Measurements from ENCODE around the gene JSRP1.

JSRP1 gene

GRCh38 chr19:2266183-2266993, 10.2 kb upstream of the JSRP1 start:
- peak; percentile 43 for DNase-seq (ENCODE audit: low spot score)

DNA sequence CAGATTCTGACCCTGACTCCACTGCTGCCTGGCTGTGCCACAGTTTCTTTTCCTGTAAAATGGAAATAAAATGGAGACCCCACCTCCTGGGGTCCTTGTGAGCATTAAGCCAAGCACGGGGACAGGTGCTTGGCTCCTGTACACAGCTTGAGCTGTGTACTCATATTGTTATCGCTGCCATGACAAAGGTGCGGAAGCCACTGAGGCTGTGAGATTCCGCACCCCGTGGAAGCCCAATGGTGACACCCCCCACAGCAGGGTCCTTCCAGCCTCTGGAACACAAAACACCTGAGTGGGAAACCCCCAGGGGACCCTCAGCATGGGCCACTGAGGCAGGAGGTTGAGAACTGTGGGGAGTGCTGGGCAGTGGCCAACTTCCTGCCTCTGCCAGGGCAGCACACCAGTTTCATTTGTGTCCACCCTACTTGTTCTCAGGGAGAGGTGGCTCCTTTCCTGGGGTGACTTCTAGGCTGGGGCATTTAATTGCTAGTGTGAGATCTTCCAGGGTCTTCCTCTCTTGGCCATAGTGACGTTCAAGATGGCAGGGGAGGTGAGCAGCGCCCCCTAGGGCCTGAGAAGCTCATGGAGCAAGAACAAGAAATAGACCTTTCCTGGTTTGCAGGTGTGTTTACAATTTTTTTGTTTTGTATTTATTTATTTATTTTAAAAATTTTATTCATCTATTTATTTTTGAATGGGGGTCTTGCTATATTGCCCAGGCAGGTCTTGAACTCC, 5.4 kb upstream of the JSRP1 start:
- no peak for DNase-seq (ENCODE audit: low spot score)

GRCh38 chr19:2260341-2260805, 4.2 kb upstream of the JSRP1 start:
- no peak for DNase-seq (ENCODE audit: low spot score)

DNA sequence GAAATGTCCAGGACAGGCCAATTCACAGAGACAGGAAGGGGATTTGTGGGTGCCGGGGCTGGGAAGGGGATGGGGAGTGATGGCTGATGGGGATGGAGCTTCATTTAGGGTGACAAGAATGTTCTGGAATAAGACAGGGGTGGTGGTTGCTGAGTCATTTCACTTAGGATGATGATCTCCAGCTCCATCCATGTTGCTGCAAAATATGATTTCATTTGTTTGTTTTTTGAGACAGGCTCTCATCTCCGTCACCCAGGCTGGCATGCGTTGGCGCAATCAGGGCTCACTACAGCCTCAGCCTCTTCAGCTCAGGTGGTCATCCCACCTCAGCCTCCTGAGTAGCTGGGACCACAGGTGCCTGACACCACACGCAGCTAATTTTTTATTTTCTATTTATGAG, 3.1 kb upstream of the JSRP1 start:
- DNase-seq (ENCODE audit: low spot score), result no peak

- DNase-seq (ENCODE audit: low spot score), result no peak
These were observed 938 bp downstream of the JSRP1 start for GRCh38 chr19:2255112-2255845.

- no peak for DNase-seq (ENCODE audit: low spot score)
These were observed 1.9 kb downstream of the JSRP1 start for GRCh38 chr19:2254064-2254872.

DNA sequence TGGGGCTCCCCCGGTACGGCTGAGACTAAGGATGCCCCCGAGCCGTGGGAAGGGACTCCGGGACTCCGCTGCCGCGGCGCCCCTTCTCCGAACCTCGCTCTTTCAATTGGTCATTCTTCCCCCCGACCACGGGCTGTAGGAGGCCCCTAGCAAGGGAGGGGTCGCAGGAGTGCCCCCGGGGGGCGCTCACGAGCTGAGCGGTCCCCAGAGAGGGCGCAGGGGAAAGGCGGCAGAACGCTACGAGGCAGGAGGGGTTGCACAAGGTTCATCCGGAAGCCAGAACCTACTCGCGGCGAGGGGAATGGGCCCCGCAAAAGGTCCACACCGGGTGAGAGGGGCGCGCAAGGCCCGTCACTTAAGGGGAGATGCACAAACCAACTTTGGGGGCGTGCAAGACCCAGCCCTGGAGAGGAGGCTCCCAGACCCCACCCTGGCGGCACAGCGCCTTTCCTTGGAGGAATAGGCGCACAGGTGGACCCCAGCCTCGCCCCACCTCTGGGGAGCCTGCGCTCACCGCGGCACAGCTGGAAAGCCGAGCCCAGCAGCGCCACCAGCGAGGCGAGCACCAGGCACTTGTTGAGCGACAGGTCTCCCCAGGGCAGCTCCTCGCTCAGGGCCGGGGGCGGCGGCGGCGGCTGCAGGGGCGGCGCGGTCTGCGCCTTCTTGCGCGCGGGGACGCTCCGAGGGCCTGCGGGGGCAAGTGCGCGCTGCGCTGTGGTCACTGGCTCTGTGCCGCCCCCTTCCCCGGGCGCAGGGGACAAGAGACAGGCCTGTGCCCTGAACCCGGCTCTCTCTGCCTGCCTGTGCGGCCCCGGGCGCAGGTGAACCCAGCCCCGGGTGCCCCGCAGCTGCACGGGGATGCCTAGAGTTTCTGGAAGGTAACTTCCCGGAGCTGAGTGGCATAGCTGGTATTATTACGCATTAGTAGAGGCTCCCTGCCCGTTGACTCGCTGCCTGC, 2.8 kb downstream of the JSRP1 start:
- no peak for DNase-seq (ENCODE audit: low spot score)

DNA sequence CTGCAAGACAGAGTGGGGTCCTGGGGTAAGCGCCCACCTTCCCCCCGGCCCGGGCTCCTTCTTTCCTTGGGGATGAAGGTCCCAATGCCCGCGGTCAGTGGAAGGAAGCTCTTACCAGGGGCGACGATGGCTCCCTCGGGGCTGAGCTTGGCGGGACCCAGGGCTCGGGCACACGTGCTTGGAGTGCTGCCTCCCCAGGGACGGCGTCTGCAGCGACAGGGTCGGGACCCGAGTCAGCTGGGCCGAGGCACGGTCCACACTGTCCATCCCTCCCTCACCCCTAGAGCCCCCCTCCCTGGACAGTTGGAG, 3.5 kb downstream of the JSRP1 start:
- DNase-seq (ENCODE audit: low spot score), result no peak

GRCh38 chr19:2252055-2252796, 4.0 kb downstream of the JSRP1 start:
- no peak for DNase-seq (ENCODE audit: low spot score)

- DNase-seq (ENCODE audit: low spot score), result no peak
These were observed 4.8 kb downstream of the JSRP1 start for GRCh38 chr19:2251106-2252054.

DNA sequence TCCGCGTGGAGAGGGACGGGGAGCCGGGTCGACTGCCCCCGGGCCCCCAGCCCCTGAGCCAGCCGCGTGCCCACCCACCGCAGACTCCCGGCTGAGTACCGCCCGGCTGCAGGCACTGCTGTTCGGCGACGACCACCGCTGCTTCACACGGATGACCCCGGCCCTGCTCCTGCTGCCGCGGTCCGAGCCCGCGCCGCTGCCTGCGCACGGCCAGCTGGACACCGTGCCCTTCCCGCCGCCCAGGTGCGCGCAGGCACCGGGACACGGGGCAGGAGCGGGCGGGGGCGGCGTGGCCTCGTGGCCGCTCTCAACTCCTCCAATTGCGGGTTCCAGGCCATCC, 5.5 kb downstream of the JSRP1 start:
- DNase-seq (ENCODE audit: low spot score), result no peak

DNA sequence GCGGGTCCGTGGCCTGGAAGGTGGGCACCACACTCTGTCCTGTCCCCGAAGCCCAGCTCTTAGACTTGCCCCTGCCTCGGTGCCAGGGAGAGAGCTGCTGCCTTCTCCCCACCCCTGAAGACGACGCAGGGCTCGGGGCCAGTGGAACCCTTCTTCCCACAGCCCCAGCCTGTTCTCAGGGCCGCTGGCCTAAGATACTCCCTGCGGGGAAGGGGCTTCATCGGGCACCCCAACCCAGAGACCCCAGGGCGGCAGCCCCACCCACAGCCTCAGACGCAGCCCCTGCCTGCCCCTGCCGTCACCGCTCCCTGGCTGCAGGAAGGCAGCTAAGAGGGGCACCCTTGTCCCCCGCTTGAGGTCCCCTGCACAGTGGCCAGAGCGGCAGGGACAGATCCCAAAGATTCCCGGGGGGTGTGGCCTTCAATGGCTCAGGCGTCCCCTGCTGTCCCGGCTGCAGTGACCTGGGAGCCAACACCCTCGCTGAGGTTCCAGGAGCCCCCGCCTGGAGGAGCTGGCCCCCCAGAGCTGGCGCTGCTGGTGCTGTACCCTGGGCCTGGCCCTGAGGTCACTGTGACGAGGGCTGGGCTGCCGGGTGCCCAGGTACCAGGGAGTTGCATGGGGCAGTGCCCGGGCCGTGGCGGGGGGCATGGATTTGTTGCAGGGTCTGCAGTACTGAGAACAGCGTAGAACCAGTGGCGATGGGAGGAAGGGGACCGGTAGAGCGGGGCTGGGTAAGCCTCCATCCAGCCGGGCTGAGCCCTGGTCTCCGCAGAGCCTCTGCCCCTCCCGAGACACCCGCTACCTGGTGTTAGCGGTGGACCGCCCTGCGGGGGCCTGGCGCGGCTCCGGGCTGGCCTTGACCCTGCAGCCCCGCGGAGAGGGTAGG, 6.1 kb downstream of the JSRP1 start:
- DNase-seq (ENCODE audit: low spot score), result no peak

DNA sequence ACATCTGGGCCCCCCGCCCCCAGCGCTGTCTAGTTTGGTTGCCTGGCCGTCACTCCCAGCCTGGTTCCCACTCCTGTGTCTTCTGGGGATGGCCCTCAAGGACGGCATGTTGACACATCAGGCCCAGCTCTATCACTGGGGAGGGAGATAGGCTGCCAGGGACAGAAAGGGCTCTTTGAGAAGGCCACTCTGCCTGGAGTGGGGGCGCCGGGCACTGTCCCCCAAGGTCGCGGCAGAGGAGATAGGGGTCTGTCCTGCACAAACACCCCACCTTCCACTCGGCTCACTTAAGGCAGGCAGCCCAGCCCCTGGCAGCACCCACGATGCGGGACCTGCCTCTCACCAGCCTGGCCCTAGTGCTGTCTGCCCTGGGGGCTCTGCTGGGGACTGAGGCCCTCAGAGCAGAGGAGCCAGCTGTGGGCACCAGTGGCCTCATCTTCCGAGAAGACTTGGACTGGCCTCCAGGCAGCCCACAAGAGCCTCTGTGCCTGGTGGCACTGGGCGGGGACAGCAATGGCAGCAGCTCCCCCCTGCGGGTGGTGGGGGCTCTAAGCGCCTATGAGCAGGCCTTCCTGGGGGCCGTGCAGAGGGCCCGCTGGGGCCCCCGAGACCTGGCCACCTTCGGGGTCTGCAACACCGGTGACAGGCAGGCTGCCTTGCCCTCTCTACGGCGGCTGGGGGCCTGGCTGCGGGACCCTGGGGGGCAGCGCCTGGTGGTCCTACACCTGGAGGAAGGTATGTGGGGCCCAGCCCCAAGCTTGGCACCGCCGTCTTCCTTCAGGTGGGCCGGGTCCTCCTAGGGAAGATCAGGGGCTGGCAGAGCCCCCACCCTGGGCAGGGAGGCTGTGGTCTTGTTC, 7.0 kb downstream of the JSRP1 start, which contains the start of gene AMH:
Gene AMH (plus strand): TSS at position 314 of the 857 bp plus-strand sequence. CDS start 10 bp downstream, at position 324.
- DNase-seq (ENCODE audit: low spot score), result no peak

GRCh38 chr19:2248136-2249009, 7.8 kb downstream of the JSRP1 start:
- no peak for DNase-seq (ENCODE audit: low spot score)

- DNase-seq (ENCODE audit: low spot score), result no peak
These were observed 8.7 kb downstream of the JSRP1 start for GRCh38 chr19:2247433-2248101.
